Activated T-cell treated with anti-CD3 and anti-CD28 coated beads, Interleukin-2, amount 50 U/mL, for 72 hours (primary cell): ENCODE results near the gene DCUN1D5. TPM values are rescaled to one million over a fixed set of nuclear protein-coding genes. Genes with fewer than 3 reads are reported as not detected.

Experiments used
- ATAC-seq, 2 donors: fragments of 150-1000 bp; cut with Tn5 transposase; replicated peaks in 1 of 2; 2 replicates each; pipeline ENCODE4 v1.10.0; 2021; ENCODE audit warnings: moderate library complexity in 2 of 2, mild to moderate bottlenecking in 1 of 2
- DNase-seq, 2 donors: peaks; one replicate each; pipeline ENCODE4 v3.0.0; 2021 to 2022; ENCODE audit warnings: mixed read lengths in 1 of 2
- H3K27ac Mint-ChIP-seq: one replicate; pipeline ENCODE4 v1.8.0; 2022; ENCODE audit warnings: mild to moderate bottlenecking, moderate library complexity, mixed read lengths
- H3K27me3 Mint-ChIP-seq: one replicate; pipeline ENCODE4 v1.8.0; 2022; ENCODE audit warnings: low read depth, mixed read lengths
- H3K36me3 Mint-ChIP-seq, 2 donors: one replicate each; pipeline ENCODE4 v1.8.0; 2022; ENCODE audit warnings: mixed read lengths in 2 of 2, mild to moderate bottlenecking in 1 of 2; ENCODE audit not compliant: insufficient read depth in 2 of 2
- H3K4me1 Mint-ChIP-seq: one replicate; pipeline ENCODE4 v1.8.0; 2022; ENCODE audit warnings: low read depth, mixed read lengths
- H3K4me3 Mint-ChIP-seq, 2 donors: one replicate each; pipeline ENCODE4 v1.8.0; 2022; ENCODE audit warnings: mild to moderate bottlenecking in 2 of 2, mixed read lengths in 2 of 2, moderate library complexity in 2 of 2
- H3K9me3 Mint-ChIP-seq, 2 donors: one replicate each; pipeline ENCODE4 v1.8.0; 2022; ENCODE audit warnings: mixed read lengths in 2 of 2
- total RNA-seq, 2 donors: library from RNA; stranded (reverse); gene quantifications; one replicate each; pipeline ENCODE4 v1.2.3, GENCODE V29; 2022

The DCUN1D5 gene
- total RNA-seq, 2 donors from 2014 or later, result 41.3 to 49.1 TPM

DNA sequence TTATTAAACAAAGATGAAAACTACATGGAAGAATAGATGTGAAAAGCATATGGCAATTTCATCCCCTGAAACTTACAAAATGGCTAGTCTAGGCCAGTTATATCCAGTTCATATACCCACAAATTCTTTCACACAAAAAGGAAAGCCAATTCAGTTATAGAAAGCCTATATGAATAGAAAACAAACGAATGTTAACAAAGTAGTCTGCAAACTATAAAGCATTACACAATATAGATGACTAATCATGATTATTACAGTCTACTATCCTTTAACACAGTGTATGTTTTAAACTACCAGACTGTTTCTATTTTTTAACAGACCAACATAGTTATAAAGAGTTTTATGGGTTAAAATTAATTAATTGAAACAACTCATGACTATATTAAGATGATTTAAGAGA is 12.1 kb downstream of the DCUN1D5 start:
- Mint-ChIP-seq H3K9me3 (no peaks in the 10 kb centered on the region), H3K4me3 (no peak overlapping the region), H3K4me1 (no peaks in the 10 kb centered on the region), H3K27ac (peak overlapping the region; percentile 76), H3K36me3 (peaks cover 3 to 27% of the 10 kb centered on the region in 2 donors), H3K27me3 (no peaks in the 10 kb centered on the region)
- no peak for ATAC-seq
- no peak for DNase-seq

DNA sequence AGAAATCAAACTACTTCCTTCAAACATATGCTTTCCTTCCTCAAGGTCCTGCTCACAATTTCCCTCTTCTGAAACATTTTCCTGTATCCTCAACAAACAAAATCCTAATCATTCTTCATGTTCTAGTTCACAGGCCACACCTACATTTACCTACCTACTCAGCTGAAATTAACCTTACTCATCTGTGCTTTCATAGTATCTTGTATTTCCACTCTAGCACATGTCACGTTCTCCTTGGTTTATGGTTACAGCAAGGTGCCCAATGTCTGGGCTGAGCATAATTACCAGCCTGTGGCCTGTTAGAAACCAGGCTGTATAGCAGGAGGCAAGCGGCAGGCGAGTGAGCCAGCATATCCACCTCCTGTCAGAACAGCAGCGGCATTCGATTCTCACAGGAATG is 13.2 kb downstream of the DCUN1D5 start:
- no peak overlapping the region for H3K27ac Mint-ChIP-seq
- peaks cover 3 to 27% of the 10 kb centered on the region in 2 donors for H3K36me3 Mint-ChIP-seq
- H3K27me3 Mint-ChIP-seq, result no peaks in the 10 kb centered on the region
- no peaks in the 10 kb centered on the region for H3K4me1 Mint-ChIP-seq
- H3K9me3 Mint-ChIP-seq, result no peaks in the 10 kb centered on the region
- no peak for ATAC-seq
- H3K4me3 Mint-ChIP-seq, result no peak overlapping the region
- no peak for DNase-seq

DNA sequence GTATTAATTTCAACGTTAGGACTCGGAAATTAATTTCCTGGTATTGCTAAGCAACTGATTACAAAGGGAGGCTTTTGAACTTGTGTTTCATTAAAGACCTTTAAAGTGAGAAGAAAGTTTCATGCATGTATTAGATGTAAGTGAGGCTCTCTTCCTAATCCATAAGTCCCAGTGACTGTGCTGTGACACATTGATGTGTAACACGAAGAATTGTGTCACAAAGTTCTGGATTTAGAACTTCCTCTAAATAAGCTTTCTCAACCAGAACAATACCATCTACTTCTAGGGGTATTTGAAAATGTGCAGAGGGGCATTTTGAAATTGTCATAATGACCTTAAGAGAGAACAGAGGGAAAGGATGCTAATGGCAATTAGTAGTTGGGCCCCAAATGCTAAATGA is 14.4 kb downstream of the DCUN1D5 start:
- Mint-ChIP-seq H3K27me3 (no peaks in the 10 kb centered on the region), H3K4me3 (no peak overlapping the region), H3K36me3 (peaks cover 3 to 28% of the 10 kb centered on the region in 2 donors), H3K27ac (no peak overlapping the region), H3K9me3 (no peaks in the 10 kb centered on the region), H3K4me1 (no peaks in the 10 kb centered on the region)
- no peak for ATAC-seq
- no peak for DNase-seq

DNA sequence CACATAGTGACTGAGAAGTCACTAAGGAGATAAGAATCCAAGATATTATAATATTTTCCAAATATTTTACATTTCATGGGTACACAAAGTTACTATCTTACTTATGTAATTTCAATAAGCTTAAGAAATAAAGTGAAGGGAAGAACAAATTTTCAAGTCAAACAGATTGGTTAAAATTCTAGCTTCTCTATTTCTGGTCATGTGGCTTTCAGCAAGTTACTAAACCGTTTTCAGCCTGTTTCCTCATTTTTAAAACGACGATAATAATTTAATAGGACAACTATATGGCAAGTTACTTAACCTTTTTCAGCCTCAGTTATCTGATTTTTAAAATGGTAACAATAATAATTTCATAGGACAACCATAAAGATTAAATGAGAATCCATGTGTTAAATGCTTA is 15.6 kb downstream of the DCUN1D5 start:
- Mint-ChIP-seq H3K4me1 (peaks cover 8% of the 10 kb centered on the region), H3K9me3 (no peaks in the 10 kb centered on the region), H3K36me3 (peaks cover 3 to 28% of the 10 kb centered on the region in 2 donors), H3K4me3 (no peak overlapping the region), H3K27me3 (no peaks in the 10 kb centered on the region), H3K27ac (no peak overlapping the region)
- no peak for DNase-seq
- ATAC-seq, result no peak

DNA sequence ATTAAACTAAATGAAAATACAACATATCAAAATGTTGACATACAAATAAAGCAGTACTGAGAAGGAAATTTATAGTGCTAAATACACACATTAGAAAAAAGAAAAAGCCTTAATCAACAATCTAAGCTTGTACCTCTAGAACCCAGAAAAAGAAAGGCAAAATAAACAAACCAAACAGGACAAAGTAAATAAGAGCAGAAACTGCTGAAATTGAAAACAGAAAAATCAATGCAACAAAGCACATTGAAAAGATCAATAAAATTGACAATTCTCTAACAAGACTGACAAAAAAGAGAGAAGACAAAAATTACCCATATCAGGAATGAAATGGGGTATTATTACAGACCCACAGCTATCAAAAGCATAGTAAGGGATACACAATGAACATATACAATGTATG is 21.0 kb downstream of the DCUN1D5 start:
- ATAC-seq, result no peak
- Mint-ChIP-seq H3K4me3 (no peak overlapping the region), H3K27ac (peak overlapping the region; percentile 46), H3K27me3 (no peaks in the 10 kb centered on the region), H3K9me3 (no peaks in the 10 kb centered on the region), H3K36me3 (peaks cover 0 to 14% of the 10 kb centered on the region in 2 donors), H3K4me1 (peaks cover 38% of the 10 kb centered on the region)
- DNase-seq, result no peak

DNA sequence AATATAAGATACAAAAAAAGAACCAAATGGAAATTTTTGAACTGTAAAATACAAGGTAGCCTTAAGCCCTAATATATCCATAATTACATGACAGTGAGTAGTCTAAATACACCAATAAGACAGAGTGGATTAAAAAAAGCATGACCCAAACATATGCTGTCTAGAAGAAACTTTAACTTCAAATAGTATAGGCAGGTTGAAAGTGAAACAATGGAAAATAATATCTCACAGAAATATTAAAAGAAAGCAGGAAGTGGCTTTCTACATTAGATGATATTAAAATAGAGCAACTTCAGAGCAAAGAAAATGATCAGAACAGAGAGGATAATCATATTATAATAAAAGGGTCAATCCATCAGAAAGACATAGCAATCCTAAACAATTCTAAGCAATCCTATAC is 21.8 kb downstream of the DCUN1D5 start:
- no peaks in the 10 kb centered on the region for H3K9me3 Mint-ChIP-seq
- peak overlapping the region; percentile 46 for H3K27ac Mint-ChIP-seq
- H3K27me3 Mint-ChIP-seq, result no peaks in the 10 kb centered on the region
- H3K4me1 Mint-ChIP-seq, result peaks cover 38% of the 10 kb centered on the region
- peak overlapping the region; percentile 9 to 16 for H3K4me3 Mint-ChIP-seq
- ATAC-seq, result no peak
- peaks cover 0 to 14% of the 10 kb centered on the region in 2 donors for H3K36me3 Mint-ChIP-seq
- no peak for DNase-seq

DNA sequence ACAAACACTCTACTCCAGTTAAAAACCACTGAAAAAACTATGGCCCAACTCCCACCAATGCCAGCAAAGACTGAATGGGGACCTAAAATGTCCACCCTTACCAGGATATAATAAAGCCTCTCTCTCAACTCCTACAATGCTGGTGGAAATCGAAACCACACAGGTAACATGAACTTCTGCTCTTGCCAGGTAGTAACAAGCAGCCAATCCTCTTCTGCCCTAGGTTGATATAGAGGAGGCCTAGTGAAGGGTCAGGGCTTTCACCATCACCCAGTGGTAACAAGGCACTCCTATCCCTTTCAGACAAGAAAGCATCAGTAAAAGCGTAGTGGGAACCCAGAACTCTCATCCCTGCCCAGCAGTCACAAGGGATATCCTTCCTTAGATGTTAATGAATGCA is 22.6 kb downstream of the DCUN1D5 start:
- Mint-ChIP-seq H3K4me3 (peak overlapping the region in 1 of 2 donors; percentile 9), H3K27ac (peak overlapping the region; percentile 46), H3K9me3 (no peaks in the 10 kb centered on the region), H3K4me1 (peaks cover 38% of the 10 kb centered on the region), H3K27me3 (no peaks in the 10 kb centered on the region), H3K36me3 (peaks cover 0 to 15% of the 10 kb centered on the region in 2 donors)
- ATAC-seq (no peak), DNase-seq (no peak)

DNA sequence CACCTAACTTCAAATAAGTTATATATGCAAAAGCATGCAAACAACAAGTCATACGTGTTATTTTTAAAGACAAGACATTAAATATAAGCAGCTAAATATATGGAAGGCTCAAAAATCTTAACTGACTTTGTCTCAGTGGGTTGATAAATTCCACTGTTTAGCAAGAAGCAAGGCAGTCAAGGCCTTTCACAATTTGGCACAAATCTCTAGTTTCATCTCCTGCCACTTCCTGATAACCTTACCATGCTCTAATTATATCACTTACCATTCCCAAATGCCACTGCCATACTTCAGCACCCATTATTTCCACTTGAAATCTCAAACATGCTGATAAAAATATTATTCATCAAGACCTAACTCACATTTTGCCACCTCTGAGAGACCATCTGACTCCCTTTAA is 24.8 kb downstream of the DCUN1D5 start:
- no peak for DNase-seq
- peaks cover 34% of the 10 kb centered on the region for H3K4me1 Mint-ChIP-seq
- peak overlapping the region; percentile 34 for H3K27ac Mint-ChIP-seq
- no peaks in the 10 kb centered on the region for H3K27me3 Mint-ChIP-seq
- H3K4me3 Mint-ChIP-seq, result no peak overlapping the region
- H3K9me3 Mint-ChIP-seq, result no peaks in the 10 kb centered on the region
- H3K36me3 Mint-ChIP-seq, result peaks cover 3 to 20% of the 10 kb centered on the region in 2 donors
- no peak for ATAC-seq

DNA sequence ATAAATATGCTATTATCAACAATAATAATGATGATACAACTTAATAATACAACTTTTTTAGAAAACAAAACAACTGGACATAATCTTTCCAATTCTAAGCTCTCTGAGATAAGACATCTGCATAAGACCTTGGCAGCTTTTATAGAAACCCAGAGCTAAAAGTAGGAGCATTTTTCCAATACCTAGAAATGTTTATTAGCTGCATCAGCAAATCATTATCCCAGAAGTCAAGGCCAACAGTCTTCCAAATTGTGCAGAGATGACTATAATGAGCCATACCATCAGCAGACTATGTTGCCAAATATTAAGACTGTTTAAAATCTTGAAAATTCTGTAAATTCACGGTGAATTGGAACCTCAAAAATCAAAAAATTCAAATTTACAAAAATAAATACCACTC is 30.3 kb downstream of the DCUN1D5 start:
- Mint-ChIP-seq H3K4me1 (no peaks in the 10 kb centered on the region), H3K4me3 (no peak overlapping the region), H3K36me3 (peaks cover 4 to 19% of the 10 kb centered on the region in 2 donors), H3K27me3 (no peaks in the 10 kb centered on the region), H3K27ac (no peak overlapping the region), H3K9me3 (no peaks in the 10 kb centered on the region)
- DNase-seq (no peak), ATAC-seq (no peak)

DNA sequence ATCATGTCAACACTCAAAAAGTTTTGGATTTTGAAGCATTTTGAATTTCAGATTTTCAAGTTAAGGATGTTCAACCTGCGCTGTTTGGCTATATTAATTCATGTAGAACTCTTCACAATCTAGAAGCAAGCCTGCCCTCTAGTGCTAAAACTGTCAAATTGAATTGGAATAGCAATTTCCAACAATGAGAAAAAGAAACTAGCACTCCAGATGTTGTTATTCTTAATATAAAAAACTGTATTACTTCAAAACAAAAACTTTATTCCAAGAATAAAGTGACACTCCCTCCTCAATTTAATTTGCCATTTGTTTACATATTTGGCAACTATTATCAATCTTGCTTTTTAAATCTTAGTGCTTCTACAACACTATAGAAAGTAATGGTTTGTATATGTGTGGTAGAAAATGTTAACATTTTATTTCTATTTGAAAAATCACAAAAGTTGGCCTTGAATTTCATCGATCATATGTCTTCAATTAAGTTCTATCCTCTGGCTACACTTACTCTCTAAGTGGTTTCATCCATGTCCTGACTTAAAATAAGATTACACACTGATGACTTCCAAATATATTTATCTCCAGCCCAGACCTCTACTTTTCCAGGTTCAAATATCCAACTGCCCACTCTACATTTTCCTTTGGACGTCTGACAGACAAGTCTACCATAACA is 36.6 kb downstream of the DCUN1D5 start:
- peak in 1 of 2 donors; percentile 15 for DNase-seq

DNA sequence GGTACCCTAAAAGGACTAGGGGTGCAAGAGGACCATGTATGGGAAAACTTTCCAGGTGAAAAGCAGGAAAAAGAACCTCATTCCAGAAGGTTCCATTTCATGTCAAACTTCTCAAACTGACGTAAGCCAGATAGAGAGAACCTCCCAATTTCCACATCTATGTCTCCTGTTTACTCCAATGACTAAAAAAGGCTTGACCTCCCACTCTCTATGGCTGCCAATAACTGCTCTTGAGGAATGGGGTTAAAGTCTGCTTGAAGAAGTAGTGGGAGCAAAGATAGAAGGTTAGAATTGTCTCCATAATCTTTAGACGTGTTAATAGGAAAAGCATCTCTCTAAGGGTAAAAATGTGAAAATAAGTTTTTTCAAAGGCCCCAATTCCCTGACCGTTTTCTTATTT is 38.0 kb downstream of the DCUN1D5 start:
- peaks cover 9% of the 10 kb centered on the region for H3K4me1 Mint-ChIP-seq
- no peaks in the 10 kb centered on the region for H3K36me3 Mint-ChIP-seq
- no peaks in the 10 kb centered on the region for H3K9me3 Mint-ChIP-seq
- no peak overlapping the region for H3K27ac Mint-ChIP-seq
- DNase-seq (no peak), ATAC-seq (no peak)
- H3K4me3 Mint-ChIP-seq, result no peak overlapping the region
- no peaks in the 10 kb centered on the region for H3K27me3 Mint-ChIP-seq

More for the DNA sequence above, 36.6 kb downstream of the DCUN1D5 start:
- H3K27me3 Mint-ChIP-seq, result no peaks in the 10 kb centered on the region
- no peak overlapping the region for H3K4me3 Mint-ChIP-seq
- peaks cover 1 to 3% of the 10 kb centered on the region in 2 donors for H3K36me3 Mint-ChIP-seq
- ATAC-seq, result peak; percentile 49 to 58
- H3K9me3 Mint-ChIP-seq, result no peaks in the 10 kb centered on the region
- peaks cover 9% of the 10 kb centered on the region for H3K4me1 Mint-ChIP-seq
- H3K27ac Mint-ChIP-seq, result no peak overlapping the region

DNA sequence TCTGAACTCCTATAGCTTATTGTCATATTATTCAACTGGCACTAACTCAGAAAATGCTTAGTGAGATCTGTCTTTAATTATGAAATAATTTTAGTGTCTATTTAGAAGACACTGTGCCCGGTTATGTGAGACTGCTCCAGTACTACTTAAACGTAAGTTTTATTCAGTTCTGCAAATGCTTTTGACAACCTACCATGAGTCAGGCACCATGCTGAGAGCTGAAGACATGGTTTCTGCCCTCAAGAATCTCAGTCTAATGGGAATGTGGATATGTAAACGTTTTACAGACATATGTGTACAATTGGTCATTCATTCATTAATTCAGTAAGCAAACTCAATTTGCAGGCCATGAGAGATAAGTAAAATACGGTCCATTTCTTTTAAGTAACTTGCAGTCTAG is 40.0 kb downstream of the DCUN1D5 start:
- no peak overlapping the region for H3K27ac Mint-ChIP-seq

DNA sequence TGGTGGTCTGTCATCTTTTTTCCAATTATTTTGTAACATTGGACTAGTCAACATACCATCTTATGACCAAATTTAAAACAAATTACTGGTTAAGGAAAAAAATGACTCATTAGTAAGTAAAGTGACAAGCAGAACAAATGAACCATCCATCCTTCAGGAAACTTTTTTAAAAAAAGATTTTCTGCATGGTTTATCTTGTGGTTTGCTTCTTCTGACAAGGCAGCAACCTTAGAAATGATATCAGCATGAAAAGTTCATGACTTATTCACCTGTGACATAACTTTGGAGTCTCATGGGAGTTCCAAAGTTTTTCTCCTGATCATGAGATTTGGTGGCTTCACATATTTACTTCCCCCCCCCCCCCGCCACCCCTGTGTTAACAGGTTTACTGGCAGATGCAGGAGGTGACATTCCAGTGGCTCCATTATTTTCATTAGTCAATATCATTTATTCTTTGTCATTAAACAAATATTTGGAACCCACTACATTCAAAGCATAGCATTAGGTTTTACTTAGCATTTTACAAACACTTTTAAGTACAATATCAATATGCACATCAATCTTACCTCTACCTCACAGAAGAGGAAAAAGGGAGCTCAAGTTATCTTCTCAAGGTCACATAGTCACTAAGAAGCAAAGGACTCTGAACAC is 40.7 kb downstream of the DCUN1D5 start:
- peak in 1 of 2 donors; percentile 35 for ATAC-seq
- no peaks in the 10 kb centered on the region for H3K36me3 Mint-ChIP-seq
- DNase-seq, result no peak
- H3K27me3 Mint-ChIP-seq, result no peaks in the 10 kb centered on the region
- no peak overlapping the region for H3K27ac Mint-ChIP-seq
- H3K4me1 Mint-ChIP-seq, result peaks cover 9% of the 10 kb centered on the region
- H3K4me3 Mint-ChIP-seq, result no peak overlapping the region
- H3K9me3 Mint-ChIP-seq, result no peaks in the 10 kb centered on the region

More for the DNA sequence above, 40.0 kb downstream of the DCUN1D5 start:
- no peak for ATAC-seq
- Mint-ChIP-seq H3K36me3 (no peaks in the 10 kb centered on the region), H3K9me3 (no peaks in the 10 kb centered on the region), H3K4me1 (peaks cover 9% of the 10 kb centered on the region), H3K4me3 (no peak overlapping the region), H3K27me3 (no peaks in the 10 kb centered on the region)
- no peak for DNase-seq

DNA sequence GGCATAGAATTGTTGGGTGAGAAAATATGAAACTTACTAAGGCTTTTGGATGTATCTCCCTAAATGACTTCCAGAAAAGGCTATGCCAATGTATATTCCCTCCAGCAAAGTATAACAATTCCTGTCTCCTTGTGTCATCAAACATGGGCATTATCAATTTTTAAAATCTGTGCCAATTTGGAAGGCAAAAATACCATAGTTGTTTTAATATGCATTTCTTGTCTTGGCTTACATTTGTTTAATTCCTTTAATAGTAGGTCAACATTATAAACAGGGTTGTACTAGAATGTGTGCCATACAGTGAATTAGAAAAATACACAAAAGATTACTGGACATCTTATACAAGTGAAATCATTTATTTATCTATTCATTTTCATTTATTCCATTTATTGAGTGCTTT is 41.6 kb downstream of the DCUN1D5 start:
- peaks cover 9% of the 10 kb centered on the region for H3K4me1 Mint-ChIP-seq
- DNase-seq (no peak), ATAC-seq (no peak)
- H3K9me3 Mint-ChIP-seq, result no peaks in the 10 kb centered on the region
- H3K27ac Mint-ChIP-seq, result no peak overlapping the region
- no peak overlapping the region for H3K4me3 Mint-ChIP-seq
- H3K27me3 Mint-ChIP-seq, result no peaks in the 10 kb centered on the region
- no peaks in the 10 kb centered on the region for H3K36me3 Mint-ChIP-seq
